Parathyroid adenoma (tissue), 2 donors: Measurements from ENCODE around the gene RBM48.
"Not testable (repeated sequence)": the region's sequence is repeated elsewhere in the genome, so short reads cannot be mapped to it uniquely, and the experiment has no call there.

ENCODE experiments used
- H2AFZ ChIP-seq: fragments of 300-600 bp; sonication (generic); one replicate; pipeline ENCODE4 v1.7.0; 2017; ENCODE audit warnings: antibody characterized with exemption, mild to moderate bottlenecking
- H3K27ac ChIP-seq: fragments of 300-600 bp; sonication (generic); one replicate; pipeline ENCODE4 v1.7.0; 2017
- H3K27me3 ChIP-seq: fragments of 300-600 bp; sonication (generic); one replicate; pipeline ENCODE4 v1.7.0; 2017; ENCODE audit warnings: low read length; ENCODE audit not compliant: control insufficient read depth, insufficient read depth
- H3K36me3 ChIP-seq: fragments of 300-600 bp; sonication (generic); one replicate; pipeline ENCODE4 v1.7.0; 2017; ENCODE audit warnings: low read length; ENCODE audit not compliant: control insufficient read depth, insufficient read depth
- H3K4me1 ChIP-seq: fragments of 300-600 bp; sonication (generic); one replicate; pipeline ENCODE4 v1.7.0; 2017; ENCODE audit warnings: control low read depth
- H3K4me2 ChIP-seq: fragments of 300-600 bp; sonication (generic); one replicate; pipeline ENCODE4 v1.7.0; 2017; ENCODE audit warnings: low read length
- H3K4me3 ChIP-seq: fragments of 300-600 bp; sonication (generic); one replicate; pipeline ENCODE4 v1.7.0; 2017; ENCODE audit warnings: low read depth, low read length
- H3K79me2 ChIP-seq: fragments of 300-600 bp; sonication (generic); one replicate; pipeline ENCODE4 v1.7.0; 2017; ENCODE audit warnings: control low read depth
- H3K9ac ChIP-seq: fragments of 300-600 bp; sonication (generic); one replicate; pipeline ENCODE4 v1.7.0; 2017; ENCODE audit warnings: mild to moderate bottlenecking
- H3K9me3 ChIP-seq: fragments of 300-600 bp; sonication (generic); one replicate; pipeline ENCODE4 v1.7.0; 2017; ENCODE audit warnings: low read length; ENCODE audit not compliant: control insufficient read depth
- CTCF ChIP-seq: fragments of 300-600 bp; sonication (generic); IDR thresholded peaks from one replicate; pipeline ENCODE4 v1.7.0; 2017; ENCODE audit warnings: antibody characterized with exemption, mild to moderate bottlenecking
- donor health status: primary hyperparathyroidism.

Gene RBM48

GRCh38 chr7:92528188-92528957 is at the start of gene RBM48, which contains the start of gene PEX1:
Gene RBM48 (plus strand): TSS chr7:92528795. CDS start chr7:92528814, 19 bp downstream.
Gene PEX1 (minus strand): TSS chr7:92528520. CDS start chr7:92528435, 85 bp downstream.
- H2AFZ ChIP-seq: peak within 1 kb of the TSS; percentile 92
- H3K4me2 ChIP-seq: peak within 1 kb of the TSS; percentile 80
- H3K36me3 ChIP-seq: no peaks in the 10 kb centered on the region
- no peaks in the 10 kb centered on the region for H3K9me3 ChIP-seq
- no peak within 1 kb of the TSS for H3K9ac ChIP-seq
- H3K4me1 ChIP-seq: no peaks in the 10 kb centered on the region
- no peaks in the 10 kb centered on the region for H3K27me3 ChIP-seq
- TF ChIP-seq CTCF: peak; percentile 51
- peak within 1 kb of the TSS; percentile 84 for H3K27ac ChIP-seq
- H3K4me3 ChIP-seq: peak within 1 kb of the TSS; percentile 82
- peaks cover 16% of the 10 kb centered on the region for H3K79me2 ChIP-seq

- H3K4me3 ChIP-seq, H3K27ac ChIP-seq, H3K36me3 ChIP-seq, H3K4me2 ChIP-seq, H3K9me3 ChIP-seq, H3K9ac ChIP-seq, H3K27me3 ChIP-seq, H3K79me2 ChIP-seq, H3K4me1 ChIP-seq, H2AFZ ChIP-seq: not testable (repeated sequence)
Measured at GRCh38 chr7:92479146-92479545, 49.4 kb upstream of the RBM48 start.

- H3K4me2 ChIP-seq, H3K9ac ChIP-seq, H3K79me2 ChIP-seq, H2AFZ ChIP-seq, H3K4me3 ChIP-seq, H3K4me1 ChIP-seq, H3K27ac ChIP-seq, H3K9me3 ChIP-seq, H3K27me3 ChIP-seq, H3K36me3 ChIP-seq: not testable (repeated sequence)
Measured at GRCh38 chr7:92483624-92484023, 45.0 kb upstream of the RBM48 start.

GRCh38 chr7:92484226-92484625 is 44.4 kb upstream of the RBM48 start:
- H3K4me1 ChIP-seq, H3K9me3 ChIP-seq, H3K4me2 ChIP-seq, H3K36me3 ChIP-seq, H3K9ac ChIP-seq, H2AFZ ChIP-seq, H3K4me3 ChIP-seq, H3K79me2 ChIP-seq, H3K27me3 ChIP-seq, H3K27ac ChIP-seq: not testable (repeated sequence)

GRCh38 chr7:92485267-92485892 is 43.2 kb upstream of the RBM48 start:
- Histone ChIP-seq H3K4me1 (no peaks in the 10 kb centered on the region), H2AFZ (no peak overlapping the region), H3K9ac (no peak overlapping the region), H3K27ac (no peak overlapping the region), H3K36me3 (no peaks in the 10 kb centered on the region), H3K9me3 (no peaks in the 10 kb centered on the region), H3K27me3 (no peaks in the 10 kb centered on the region), H3K79me2 (no peaks in the 10 kb centered on the region), H3K4me3 (no peak overlapping the region), H3K4me2 (no peak overlapping the region)
- TF ChIP-seq CTCF: no peak

GRCh38 chr7:92485974-92486373 is 42.6 kb upstream of the RBM48 start:
- Histone ChIP-seq H3K79me2 (no peaks in the 10 kb centered on the region), H3K9me3 (no peaks in the 10 kb centered on the region), H3K27me3 (no peaks in the 10 kb centered on the region), H3K36me3 (no peaks in the 10 kb centered on the region), H3K4me2 (no peak overlapping the region), H2AFZ (no peak overlapping the region), H3K9ac (no peak overlapping the region), H3K4me1 (no peaks in the 10 kb centered on the region), H3K27ac (no peak overlapping the region), H3K4me3 (no peak overlapping the region)
- no peak for TF ChIP-seq CTCF
